RWPE2 (cell line): Measurements from ENCODE around the gene C2orf76.
A peak's percentile ranks its signal among the peaks of the same experiment; 100 is the strongest.

Experiments
- ATAC-seq: fragments of 200-7000 bp; cut with Tn5 transposase; 3 replicates; pipeline ENCODE4 v1.9.1; 2021; ENCODE audit warnings: low read depth
- DNase-seq: peaks from one replicate; pipeline ENCODE4 v3.0.0-alpha.2; 2020; ENCODE audit warnings: low spot score
- H3K27ac ChIP-seq: fragments of 450-650 bp; 2 replicates; pipeline ENCODE4 v1.5.1; 2017; ENCODE audit warnings: mild to moderate bottlenecking; ENCODE audit not compliant: poor library complexity, severe bottlenecking
- H3K27me3 ChIP-seq: fragments of 250-450 bp; sonication (Bioruptor Pico); 2 replicates; pipeline ENCODE4 v1.5.1; 2021; ENCODE audit warnings: mild to moderate bottlenecking, moderate library complexity; ENCODE audit not compliant: insufficient read depth, poor library complexity, severe bottlenecking
- H3K36me3 ChIP-seq: fragments of 250-450 bp; sonication (Bioruptor Pico); 2 replicates; pipeline ENCODE4 v1.5.1; 2020; ENCODE audit warnings: low read depth, mild to moderate bottlenecking, moderate library complexity
- H3K4me1 ChIP-seq: fragments of 250-450 bp; sonication (Bioruptor Pico); 2 replicates; pipeline ENCODE4 v1.5.1; 2021; ENCODE audit warnings: mild to moderate bottlenecking, moderate library complexity; ENCODE audit not compliant: insufficient read depth, poor library complexity, severe bottlenecking
- H3K4me3 ChIP-seq: fragments of 250-450 bp; sonication (Bioruptor Pico); 2 replicates; pipeline ENCODE4 v1.5.1; 2021; ENCODE audit warnings: mild to moderate bottlenecking, moderate library complexity; ENCODE audit not compliant: severe bottlenecking
- H3K9me3 ChIP-seq: fragments of 250-450 bp; sonication (Bioruptor Pico); 2 replicates; pipeline ENCODE4 v1.5.1; 2021; ENCODE audit warnings: mild to moderate bottlenecking, moderate library complexity; ENCODE audit not compliant: severe bottlenecking
- CTCF ChIP-seq: fragments of 450-650 bp; IDR thresholded peaks from one replicate; pipeline ENCODE4 v1.5.1; 2017; ENCODE audit warnings: mild to moderate bottlenecking, moderate library complexity; ENCODE audit not compliant: poor library complexity, severe bottlenecking

C2orf76 gene

GRCh38 chr2:119366649-119367471, at the start of gene C2orf76, which contains the start of gene DBI:
C2orf76 (minus strand) TSS chr2:119366834; CDS start chr2:119339959, 26,875 bp downstream.
DBI (plus strand) TSS chr2:119366977; CDS start chr2:119367052, 75 bp downstream.
- H3K27ac ChIP-seq = peak within 1 kb of the TSS; percentile 42
- peaks cover 5% of the 10 kb centered on the region for H3K4me1 ChIP-seq
- peak within 1 kb of the TSS; percentile 65 for H3K4me3 ChIP-seq
- H3K36me3 ChIP-seq = peaks cover 34% of the 10 kb centered on the region
- no peaks in the 10 kb centered on the region for H3K9me3 ChIP-seq
- TF ChIP-seq CTCF = no peak
- peak; percentile 98 for ATAC-seq
- DNase-seq = peak; percentile 95
- H3K27me3 ChIP-seq = no peaks in the 10 kb centered on the region

- Histone ChIP-seq H3K36me3 (no peaks in the 10 kb centered on the region), H3K9me3 (no peaks in the 10 kb centered on the region), H3K4me3 (no peak overlapping the region), H3K27me3 (no peaks in the 10 kb centered on the region), H3K4me1 (no peaks in the 10 kb centered on the region), H3K27ac (no peak overlapping the region)
- TF ChIP-seq CTCF = no peak
- DNase-seq (no peak), ATAC-seq (no peak)
Observed at GRCh38 chr2:119415630-119416029, 49.0 kb upstream of the C2orf76 start.

GRCh38 chr2:119414894-119415293, 48.3 kb upstream of the C2orf76 start:
- no peak for ATAC-seq

DNA sequence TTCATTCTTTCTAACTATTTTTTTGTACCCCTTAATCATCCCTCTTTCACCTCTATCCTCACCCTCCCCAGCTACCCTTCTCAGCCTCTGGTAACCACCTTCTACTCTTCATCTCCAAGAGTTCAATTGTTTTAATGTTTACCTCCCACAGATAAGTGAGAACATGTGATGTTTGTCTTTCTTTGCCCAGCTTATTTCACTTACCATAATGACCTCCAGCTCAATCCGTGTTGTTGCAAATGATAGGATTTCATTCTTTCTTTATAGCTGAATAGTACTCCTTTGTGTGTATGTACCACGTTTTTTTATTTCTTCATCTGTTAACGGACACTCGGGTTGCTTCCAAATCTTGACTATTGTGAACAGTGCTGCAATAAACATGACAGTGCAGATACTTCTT, 42.9 kb upstream of the C2orf76 start:
- no peak for TF ChIP-seq CTCF
- H3K27ac ChIP-seq = no peak overlapping the region
- H3K36me3 ChIP-seq = no peaks in the 10 kb centered on the region
- H3K27me3 ChIP-seq = no peaks in the 10 kb centered on the region
- no peaks in the 10 kb centered on the region for H3K4me1 ChIP-seq
- no peak overlapping the region for H3K4me3 ChIP-seq
- DNase-seq (no peak), ATAC-seq (no peak)
- H3K9me3 ChIP-seq = no peaks in the 10 kb centered on the region

More at GRCh38 chr2:119414894-119415293, 48.3 kb upstream of the C2orf76 start:
- Histone ChIP-seq H3K27me3 (no peaks in the 10 kb centered on the region), H3K4me1 (no peaks in the 10 kb centered on the region), H3K36me3 (no peaks in the 10 kb centered on the region), H3K27ac (no peak overlapping the region), H3K9me3 (no peaks in the 10 kb centered on the region), H3K4me3 (no peak overlapping the region)
- DNase-seq = no peak
- no peak for TF ChIP-seq CTCF

DNA sequence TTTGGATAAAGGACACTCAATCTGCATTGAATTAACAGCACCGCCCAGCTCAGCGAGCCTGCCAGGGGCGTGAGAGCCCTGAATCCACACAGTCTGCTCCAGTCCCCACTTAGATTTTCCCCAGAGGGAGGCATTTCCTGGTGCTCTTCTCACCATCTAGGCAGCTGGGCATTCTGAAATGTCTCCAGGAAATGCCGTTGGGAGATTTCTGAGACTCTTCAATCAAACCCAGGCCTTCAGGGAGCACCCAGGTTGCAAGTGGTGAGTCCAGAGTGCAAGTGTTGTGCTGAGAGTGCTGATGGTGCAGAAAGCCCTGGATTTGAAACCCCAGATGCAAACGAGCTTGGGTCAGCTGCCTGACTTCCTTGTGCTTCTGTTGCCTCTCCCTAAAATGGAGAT, 41.6 kb upstream of the C2orf76 start:
- no peak for ATAC-seq

More for the DNA sequence above, 41.6 kb upstream of the C2orf76 start:
- H3K36me3 ChIP-seq = no peaks in the 10 kb centered on the region
- DNase-seq = no peak
- H3K27ac ChIP-seq = no peak overlapping the region
- H3K27me3 ChIP-seq = no peaks in the 10 kb centered on the region
- no peak overlapping the region for H3K4me3 ChIP-seq
- no peaks in the 10 kb centered on the region for H3K9me3 ChIP-seq
- no peaks in the 10 kb centered on the region for H3K4me1 ChIP-seq
- no peak for TF ChIP-seq CTCF
